AG04449 (cell line): ENCODE measurements around the gene MEI1.

Source experiments
- CTCF ChIA-PET: fragments of 350-600 bp; formaldehyde crosslinking; extraction: SDS; loops from one replicate; lab custom pipeline; 2021; ENCODE audit warnings: antibody characterized with exemption; lab: Yijun Ruan, JAX
- POLR2A ChIA-PET: fragments of 400-600, 350-600 bp; formaldehyde crosslinking; extraction: SDS; loops from one replicate; lab custom pipeline; 2020; ENCODE audit warnings: antibody characterized with exemption, inconsistent platforms; lab: Yijun Ruan, JAX
- DNase-seq: peaks from one replicate; pipeline ENCODE4 v3.0.0-alpha.2; 2010; ENCODE audit warnings: low read depth, low spot score
- H3K4me3 ChIP-seq: 2 replicates; pipeline ENCODE4 v1.5.1; 2011; ENCODE audit warnings: low read depth, mild to moderate bottlenecking, control low read depth, low read length
- CTCF ChIP-seq: IDR thresholded peaks from one replicate; pipeline ENCODE4 v1.5.1; 2011; ENCODE audit warnings: mild to moderate bottlenecking, moderate library complexity, low read length, control low read depth, inconsistent platforms; ENCODE audit not compliant: insufficient read depth; ENCODE audit errors: missing control alignments

MEI1 gene

GRCh38 chr22:41699264-41700107 is at the start of gene MEI1:
MEI1 (plus strand) TSS chr22:41699503; CDS start chr22:41699539, 36 bp downstream.
- CTCF ChIA-PET = interaction anchor here (0.6 to 9.2 kb wide), 15 partner anchors 7 to 244 kb away, joined by 3 to 387 read pairs (median 35); partner anchors contain the start of genes CCDC134, CENPM and SNU13
- POLR2A ChIA-PET = interaction anchor here (1.3 kb wide), 1 partner anchor 241 kb away, joined by 3 read pairs; no protein-coding TSS in a partner anchor
- peak within 1 kb of the TSS; percentile 12; the same call in 1 of the 2 replicates for H3K4me3 ChIP-seq
- no peak for DNase-seq
- TF ChIP-seq CTCF = no peak

GRCh38 chr22:41650229-41650628 is 49.1 kb upstream of the MEI1 start:
- CTCF ChIA-PET = interaction anchor here (1.6 to 11.7 kb wide), 4 partner anchors 10 to 47 kb away, joined by 5 to 123 read pairs (median 8); no protein-coding TSS in a partner anchor
- POLR2A ChIA-PET = no interaction called here
- no peak for DNase-seq
- H3K4me3 ChIP-seq = no peak overlapping the region
- TF ChIP-seq CTCF = no peak

GRCh38 chr22:41650821-41651220 is 48.5 kb upstream of the MEI1 start:
- ChIA-PET CTCF (interaction anchor here (1.0 to 11.7 kb wide), 4 partner anchors 10 to 46 kb away, joined by 3 to 123 read pairs (median 8); no protein-coding TSS in a partner anchor), POLR2A (no interaction called here)
- no peak overlapping the region for H3K4me3 ChIP-seq
- no peak for DNase-seq
- TF ChIP-seq CTCF = no peak

- ChIA-PET CTCF (interaction anchor here (0.6 to 11.7 kb wide), 3 partner anchors 11 to 108 kb away, joined by 3 to 123 read pairs (median 3); no protein-coding TSS in a partner anchor), POLR2A (no interaction called here)
- TF ChIP-seq CTCF = no peak
- DNase-seq = no peak
- H3K4me3 ChIP-seq = no peak overlapping the region
Observed at GRCh38 chr22:41654322-41654721, 45.0 kb upstream of the MEI1 start.

- ChIA-PET CTCF (interaction anchor here (2.6 kb wide), 1 partner anchor 10 kb away, joined by 24 read pairs; no protein-coding TSS in a partner anchor), POLR2A (no interaction called here)
- no peak for TF ChIP-seq CTCF
- no peak for DNase-seq
- no peak overlapping the region for H3K4me3 ChIP-seq
Observed at GRCh38 chr22:41656556-41656955, 42.7 kb upstream of the MEI1 start.

- ChIA-PET CTCF (interaction anchor here (1.2 to 3.8 kb wide), 3 partner anchors 9 to 283 kb away, joined by 4 to 24 read pairs (median 17); no protein-coding TSS in a partner anchor), POLR2A (no interaction called here)
Observed at GRCh38 chr22:41657709-41658108, 41.6 kb upstream of the MEI1 start.

More at GRCh38 chr22:41657709-41658108, 41.6 kb upstream of the MEI1 start:
- no peak for DNase-seq
- TF ChIP-seq CTCF = no peak
- no peak overlapping the region for H3K4me3 ChIP-seq
